ENCODE data around the gene SLC3A2. TPM values are rescaled to one million over a fixed set of nuclear protein-coding genes. Genes with fewer than 3 reads are reported as not detected.

The SLC3A2 gene
- total RNA-seq, 1 donor from 2014 or later = 255 TPM

DNA sequence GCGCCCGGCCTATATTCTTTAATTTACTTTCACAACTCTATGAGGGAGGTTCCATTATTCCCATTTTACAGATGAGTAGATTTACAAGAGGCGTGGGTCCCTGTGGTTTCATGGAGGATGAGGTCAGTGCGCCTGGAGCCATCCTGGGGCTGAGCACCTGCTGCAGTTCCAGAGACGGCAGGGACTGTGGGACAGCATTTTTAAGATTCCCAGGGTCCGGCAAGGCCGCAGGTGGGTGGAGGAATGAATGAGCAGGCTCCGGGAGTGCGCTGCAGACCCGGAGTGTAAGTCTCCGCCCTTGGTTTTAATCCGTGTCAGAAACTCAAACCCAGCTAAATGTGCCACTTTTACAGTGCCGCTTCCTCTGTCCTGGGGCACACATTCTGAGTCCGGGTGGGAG, 44.6 kb downstream of the SLC3A2 start:
- no peaks in the 10 kb centered on the region for H3K36me3 ChIP-seq
- peaks cover 75% of the 10 kb centered on the region for H3K27me3 ChIP-seq
- H3K4me1 ChIP-seq = peaks cover 27% of the 10 kb centered on the region
- intact Hi-C loops (cut with DNase I) = no loop called here
- H3K27ac ChIP-seq = no peak overlapping the region
- ATAC-seq (no peak), DNase-seq (no peak)
- H3K9me3 ChIP-seq = no peaks in the 10 kb centered on the region
- TF ChIP-seq CTCF (IDR thresholded peaks at IDR 0.05) = no peak
- no peak overlapping the region for H3K4me3 ChIP-seq

GRCh38 chr11:62925745-62926679, 45.3 kb downstream of the SLC3A2 start:
- intact Hi-C loops (cut with DNase I) = no loop called here
- Histone ChIP-seq H3K9me3 (no peaks in the 10 kb centered on the region), H3K27me3 (peaks cover 68% of the 10 kb centered on the region), H3K27ac (no peak overlapping the region), H3K4me3 (peak overlapping the region; percentile 37), H3K4me1 (peaks cover 27% of the 10 kb centered on the region), H3K36me3 (no peaks in the 10 kb centered on the region)
- TF ChIP-seq CTCF (IDR thresholded peaks at IDR 0.05) = no peak
- DNase-seq (peak; percentile 62), ATAC-seq (no peak)

GRCh38 chr11:62926680-62927455, 46.2 kb downstream of the SLC3A2 start:
- no peaks in the 10 kb centered on the region for H3K9me3 ChIP-seq
- no peak overlapping the region for H3K27ac ChIP-seq
- no peak overlapping the region for H3K4me3 ChIP-seq
- H3K4me1 ChIP-seq = peaks cover 24% of the 10 kb centered on the region
- no peak for TF ChIP-seq CTCF (IDR thresholded peaks at IDR 0.05)
- no peak for DNase-seq
- peaks cover 63% of the 10 kb centered on the region for H3K27me3 ChIP-seq
- H3K36me3 ChIP-seq = no peaks in the 10 kb centered on the region
- no peak for ATAC-seq
- intact Hi-C loops (cut with DNase I) = no loop called here

DNA sequence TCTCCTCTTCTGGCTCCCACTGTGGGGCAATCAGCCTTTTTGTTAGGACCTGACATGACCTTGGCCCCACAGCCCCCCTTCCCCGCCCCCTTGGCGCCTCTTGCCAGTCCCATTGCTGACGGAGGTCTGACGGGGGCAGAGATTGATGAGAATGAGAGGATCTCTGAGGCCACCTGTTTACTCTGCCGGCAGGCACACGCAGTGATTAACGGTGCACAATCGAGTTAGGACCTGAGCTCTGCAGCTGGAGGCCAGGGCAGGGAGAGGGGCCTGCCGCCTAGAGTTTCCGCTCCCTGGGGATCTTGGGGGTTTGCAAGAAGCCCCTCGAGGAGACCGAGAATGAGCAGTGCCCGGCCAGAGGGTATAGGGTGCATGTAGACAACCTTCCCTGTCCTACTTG, 47.3 kb downstream of the SLC3A2 start:
- peaks cover 52% of the 10 kb centered on the region for H3K27me3 ChIP-seq
- DNase-seq (no peak), ATAC-seq (no peak)
- no peak overlapping the region for H3K4me3 ChIP-seq
- H3K4me1 ChIP-seq = peaks cover 18% of the 10 kb centered on the region
- no peaks in the 10 kb centered on the region for H3K36me3 ChIP-seq
- no peak overlapping the region for H3K27ac ChIP-seq
- H3K9me3 ChIP-seq = no peaks in the 10 kb centered on the region
- no peak for TF ChIP-seq CTCF (IDR thresholded peaks at IDR 0.05)
- intact Hi-C loops (cut with DNase I) = no loop called here

GRCh38 chr11:62930157-62930556, 49.5 kb downstream of the SLC3A2 start:
- ATAC-seq (no peak), DNase-seq (peak; percentile 32)
- Histone ChIP-seq H3K27ac (no peak overlapping the region), H3K4me1 (peaks cover 11% of the 10 kb centered on the region), H3K4me3 (no peak overlapping the region), H3K36me3 (no peaks in the 10 kb centered on the region), H3K9me3 (no peaks in the 10 kb centered on the region), H3K27me3 (peaks cover 33% of the 10 kb centered on the region)
- TF ChIP-seq CTCF (IDR thresholded peaks at IDR 0.05) = no peak
- intact Hi-C loops (cut with DNase I) = no loop called here

All from upper lobe of right lung (tissue), 1 donor.